ENCODE measurements around the gene CCDC121. TPM values are rescaled to one million over a fixed set of nuclear protein-coding genes. Genes with fewer than 3 reads are reported as not detected.

The CCDC121 gene
- total and polyA plus RNA-seq, 2 of the 4 experiments (the other 2 are of a cell fraction) = 0.65 to 2.0 TPM

- in situ Hi-C loops (cut with MboI; ENCODE audit: low sequenced_read_pairs) = no loop called here
- ATAC-seq (ENCODE audit: low read depth) = peak; percentile 78
- CTCF ChIA-PET = no interaction called here
These were observed 5.9 kb downstream of the CCDC121 start for GRCh38 chr2:27622921-27623384.

More at GRCh38 chr2:27622921-27623384, 5.9 kb downstream of the CCDC121 start:
- H3K14ac ChIP-seq (replicated peaks; ENCODE audit: low read depth, low read length) = no peak overlapping the region
- no peak for TF ChIP-seq CEBPB (IDR thresholded peaks at IDR 0.05; ENCODE audit: low read depth, low read length)
- no peak for TF ChIP-seq ELK1 (IDR thresholded peaks at IDR 0.05; ENCODE audit: borderline replicate concordance, low read depth, low read length)
- TF ChIP-seq SMC3 (IDR thresholded peaks at IDR 0.05; ENCODE audit: low read depth, low read length) = no peak
- TF ChIP-seq FOS (IDR thresholded peaks at IDR 0.05; ENCODE audit: low read depth, low read length) = no peak
- no peak for TF ChIP-seq CHD1 (IDR thresholded peaks at IDR 0.05; ENCODE audit: low read depth, low read length)
- no peak for TF ChIP-seq BHLHE40 (IDR thresholded peaks at IDR 0.05; ENCODE audit: low read depth, low read length)
- no peak; the same call in 1 of the 2 replicates for TF ChIP-seq RAD21 (IDR thresholded peaks at IDR 0.05; ENCODE audit: low read length)
- TF ChIP-seq POLR2A (IDR thresholded peaks at IDR 0.05; ENCODE audit: low read depth, low read length) = no peak
- TF ChIP-seq NFE2L2 (IDR thresholded peaks at IDR 0.05; ENCODE audit: low read depth, low read length) = no peak
- no peak for TF ChIP-seq USF2 (IDR thresholded peaks at IDR 0.05; ENCODE audit: low read depth, low read length)
- no peak for TF ChIP-seq CTCF (conservative IDR thresholded peaks at IDR 0.05; ENCODE audit: low read depth, low read length)
- TF ChIP-seq RCOR1 (IDR thresholded peaks at IDR 0.05; ENCODE audit: insufficient replicate concordance, low read length) = no peak
- no peak for TF ChIP-seq MAZ (IDR thresholded peaks at IDR 0.05; ENCODE audit: borderline replicate concordance, low read depth, low read length)
- TF ChIP-seq MAFK (IDR thresholded peaks at IDR 0.05; ENCODE audit: low read depth, low read length) = no peak
- no peak for TF ChIP-seq MXI1 (IDR thresholded peaks at IDR 0.05; ENCODE audit: borderline replicate concordance, low read depth, low read length)
- TF ChIP-seq RFX5 (IDR thresholded peaks at IDR 0.05; ENCODE audit: low read depth, low read length) = no peak
- no peak overlapping the region for H3K18ac ChIP-seq (ENCODE audit: low read depth, low read length)
- no peak overlapping the region for H2AK9ac ChIP-seq (replicated peaks; ENCODE audit: low read depth, low read length, poor library complexity)
- H2BK15ac ChIP-seq (ENCODE audit: low read depth, low read length) = no peak overlapping the region
- H3K27me3 ChIP-seq (ENCODE audit: control insufficient read depth, insufficient read depth, low read length) = no peaks in the 10 kb centered on the region
- DNase-seq = peak; percentile 84
- no peak overlapping the region for H3K4me3 ChIP-seq (ENCODE audit: insufficient read depth, low read depth, low read length)
- H3K4ac ChIP-seq (ENCODE audit: low read depth, low read length) = no peak overlapping the region
- no TSS peak for BruUV-seq (replicated peaks)
- H2BK5ac ChIP-seq (ENCODE audit: low read depth, low read length, poor library complexity, severe bottlenecking) = no peak overlapping the region
- no peak overlapping the region for H3K23ac ChIP-seq (ENCODE audit: low read depth, low read length)
- H2AK5ac ChIP-seq (ENCODE audit: low read depth, low read length) = no peak overlapping the region
- H3K9me3 ChIP-seq (ENCODE audit: control insufficient read depth, insufficient read depth, low read length) = no peaks in the 10 kb centered on the region
- no peak overlapping the region for H4K5ac ChIP-seq (ENCODE audit: low read depth, low read length)
- POLR2A ChIA-PET (ENCODE audit: unreplicated experiment) = no interaction called here
- no peak overlapping the region for H4K8ac ChIP-seq (ENCODE audit: low read depth in 2 of 2, low read length in 2 of 2)
- H3K9ac ChIP-seq (ENCODE audit: low read depth, low read length) = no peak overlapping the region
- WGBS, 2 experiments (ENCODE audit: extremely low coverage in 2 of 2, insufficient read length in 1 of 2) = 18% methylated on average over 2 of the region's 3 CpGs; no CpG with 5 or more reads in 1 of the 2 experiments
- H3K79me1 ChIP-seq (ENCODE audit: low read depth in 1 of 2, low read length in 2 of 2) = peaks cover 3 to 14% of the 10 kb centered on the region in 2 experiments; a peak in 2 of 4 replicates
- H3K56ac ChIP-seq (ENCODE audit: extremely low read depth, insufficient read depth, low read length) = no peak overlapping the region
- H4K20me1 ChIP-seq (ENCODE audit: insufficient read depth, low read length) = no peaks in the 10 kb centered on the region
- peak overlapping the region; percentile 56 for H3K4me2 ChIP-seq (ENCODE audit: low read depth, low read length)
- peaks cover 8% of the 10 kb centered on the region; the same call in 1 of the 2 replicates for H3K9me1 ChIP-seq (ENCODE audit: insufficient read depth, low read length)
- no peak overlapping the region for H2BK20ac ChIP-seq (ENCODE audit: low read depth, low read length)
- no peak overlapping the region for H2BK120ac ChIP-seq (ENCODE audit: low read depth, low read length)
- peaks cover 22% of the 10 kb centered on the region for H3K36me3 ChIP-seq (ENCODE audit: control insufficient read depth, insufficient read depth, low read length)
- H4K91ac ChIP-seq (ENCODE audit: insufficient read depth, low read depth, low read length) = no peak overlapping the region
- no peak overlapping the region for H2AFZ ChIP-seq (replicated peaks; ENCODE audit: low read length, poor library complexity)
- peaks cover 11% of the 10 kb centered on the region for H3K4me1 ChIP-seq (ENCODE audit: control insufficient read depth, insufficient read depth, low read length)
- H3K27ac ChIP-seq (ENCODE audit: insufficient read depth, low read length) = no peak overlapping the region
- dilution Hi-C loops (cut with HindIII; ENCODE audit: low sequenced_read_pairs, unreplicated experiment) = no loop called here
- intact Hi-C loops (cut with micrococcal nuclease) = loop anchor here (10.0 kb wide), 1 partner anchor 218 kb away; the partner anchor contains the start of gene PPM1G
